Vagina (tissue), 2 donors: ENCODE results near the gene AHDC1.

Experiments
- POLR2A ChIP-seq, 2 donors: fragments of 450-650 bp; IDR thresholded peaks; one replicate each; pipeline ENCODE4 v1.6.1; 2017; ENCODE audit warnings: antibody characterized with exemption in 2 of 2, mild to moderate bottlenecking in 2 of 2, moderate library complexity in 2 of 2
- TF ChIP-seq, protein P1 (sequence below), 3 experiments: fragments of 450-650 bp in 2 of 3; fragments of 200-600 bp in 1 of 3; sonication (generic) in 1 of 3; IDR thresholded peaks; one replicate each; pipeline ENCODE4 v1.5.1; 2017 to 2019; ENCODE audit warnings: antibody characterized with exemption in 3 of 3, mild to moderate bottlenecking in 2 of 3, moderate library complexity in 2 of 3

- TF ChIP-seq, protein P1, sequence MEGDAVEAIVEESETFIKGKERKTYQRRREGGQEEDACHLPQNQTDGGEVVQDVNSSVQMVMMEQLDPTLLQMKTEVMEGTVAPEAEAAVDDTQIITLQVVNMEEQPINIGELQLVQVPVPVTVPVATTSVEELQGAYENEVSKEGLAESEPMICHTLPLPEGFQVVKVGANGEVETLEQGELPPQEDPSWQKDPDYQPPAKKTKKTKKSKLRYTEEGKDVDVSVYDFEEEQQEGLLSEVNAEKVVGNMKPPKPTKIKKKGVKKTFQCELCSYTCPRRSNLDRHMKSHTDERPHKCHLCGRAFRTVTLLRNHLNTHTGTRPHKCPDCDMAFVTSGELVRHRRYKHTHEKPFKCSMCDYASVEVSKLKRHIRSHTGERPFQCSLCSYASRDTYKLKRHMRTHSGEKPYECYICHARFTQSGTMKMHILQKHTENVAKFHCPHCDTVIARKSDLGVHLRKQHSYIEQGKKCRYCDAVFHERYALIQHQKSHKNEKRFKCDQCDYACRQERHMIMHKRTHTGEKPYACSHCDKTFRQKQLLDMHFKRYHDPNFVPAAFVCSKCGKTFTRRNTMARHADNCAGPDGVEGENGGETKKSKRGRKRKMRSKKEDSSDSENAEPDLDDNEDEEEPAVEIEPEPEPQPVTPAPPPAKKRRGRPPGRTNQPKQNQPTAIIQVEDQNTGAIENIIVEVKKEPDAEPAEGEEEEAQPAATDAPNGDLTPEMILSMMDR (IDR thresholded peaks at IDR 0.05): no peak
- TF ChIP-seq POLR2A (IDR thresholded peaks at IDR 0.05): no peak
Measured at GRCh38 chr1:27638805-27639204, 34.9 kb upstream of the AHDC1 start.
